Fibroblast of lung (primary cell): Measurements from ENCODE around the gene ARHGAP28.

Experiments
- CTCF ChIP-seq, 2 donors: IDR thresholded peaks in 1 of 2; conservative IDR thresholded peaks in 1 of 2; 1 replicate in 1 of 2; 2 replicates in 1 of 2; pipeline ENCODE4 v1.5.1; 2011 to 2012; ENCODE audit warnings: low read length in 2 of 2, control low read depth in 1 of 2, inconsistent platforms in 1 of 2, low read depth in 1 of 2, mild to moderate bottlenecking in 1 of 2
- EZH2 ChIP-seq: IDR thresholded peaks from 2 replicates; pipeline ENCODE4 v1.5.1; 2012; ENCODE audit warnings: low read length, control low read depth, mild to moderate bottlenecking; ENCODE audit errors: missing control alignments

GRCh38 chr18:6901286-6901926 lies 171.9 kb downstream of the ARHGAP28 start:
- no peak for TF ChIP-seq CTCF (conservative IDR thresholded peaks at IDR 0.05 in 1 of 2, IDR thresholded peaks at IDR 0.05 in 1 of 2; ENCODE audit: low read depth in 1 of 2, low read length in 2 of 2)
- no peak for TF ChIP-seq EZH2
